ENCODE results near the gene TUBA3D. TPM values are rescaled to one million over a fixed set of nuclear protein-coding genes. Genes with fewer than 3 reads are reported as not detected.
"Not testable (repeated sequence)": the region's sequence is repeated elsewhere in the genome, so short reads cannot be mapped to it uniquely, and the experiment has no call there.

The TUBA3D gene
- total RNA-seq (2014; rRNA removed; shearing (Covaris generic)), result not detected in 2 replicates
- polyA plus RNA-seq (2015; cell fraction: cytosol; rRNA removed), result not detected in 2 replicates
- polyA plus RNA-seq (2015; cell fraction: nucleus; rRNA removed), result not detected in 2 replicates

- in situ Hi-C loops (cut with HindIII; ENCODE audit: low pct_unique_long_range_greater_than_20kb, low sequenced_read_pairs), result no loop called here
- no peak for DNase-seq (ENCODE audit: low read depth, low spot score)
These were observed at the start of gene TUBA3D for GRCh38 chr2:131475831-131476230. Gene TUBA3D (plus strand): TSS chr2:131476119. CDS start chr2:131476200, 81 bp downstream.

GRCh38 chr2:131426727-131427126 lies 49.2 kb upstream of the TUBA3D start:
- in situ Hi-C loops (cut with HindIII; ENCODE audit: low pct_unique_long_range_greater_than_20kb, low sequenced_read_pairs), result no loop called here
- DNase-seq (ENCODE audit: low read depth, low spot score), result no peak

DNA sequence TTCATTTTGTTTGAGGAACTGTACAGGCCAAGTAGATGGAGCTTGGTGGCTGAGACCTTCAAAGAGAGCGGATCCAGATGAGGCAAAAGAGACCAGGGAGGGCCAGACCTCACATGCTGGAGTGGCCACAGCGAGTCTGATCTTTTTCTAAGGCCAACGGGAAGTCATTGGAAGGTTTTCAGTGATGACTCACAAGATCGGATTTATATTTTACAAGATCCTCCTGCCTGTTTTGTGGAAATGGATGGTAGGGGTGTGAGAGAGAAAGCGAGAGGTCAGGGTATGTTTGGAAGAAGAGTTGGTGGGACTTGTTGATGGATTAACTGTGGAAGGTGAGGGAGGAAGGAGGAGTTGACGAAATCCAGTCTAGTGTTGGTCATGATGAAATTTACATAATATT lies 44.6 kb upstream of the TUBA3D start:
- in situ Hi-C loops (cut with HindIII; ENCODE audit: low pct_unique_long_range_greater_than_20kb, low sequenced_read_pairs), result no loop called here
- DNase-seq (ENCODE audit: low read depth, low spot score), result no peak

GRCh38 chr2:131440742-131441468 lies 35.0 kb upstream of the TUBA3D start:
- DNase-seq (ENCODE audit: low read depth, low spot score); in situ Hi-C loops (cut with HindIII; ENCODE audit: low pct_unique_long_range_greater_than_20kb, low sequenced_read_pairs): not testable (repeated sequence)

GRCh38 chr2:131444736-131445514 lies 31.0 kb upstream of the TUBA3D start:
- in situ Hi-C loops (cut with HindIII; ENCODE audit: low pct_unique_long_range_greater_than_20kb, low sequenced_read_pairs); DNase-seq (ENCODE audit: low read depth, low spot score): not testable (repeated sequence)

DNA sequence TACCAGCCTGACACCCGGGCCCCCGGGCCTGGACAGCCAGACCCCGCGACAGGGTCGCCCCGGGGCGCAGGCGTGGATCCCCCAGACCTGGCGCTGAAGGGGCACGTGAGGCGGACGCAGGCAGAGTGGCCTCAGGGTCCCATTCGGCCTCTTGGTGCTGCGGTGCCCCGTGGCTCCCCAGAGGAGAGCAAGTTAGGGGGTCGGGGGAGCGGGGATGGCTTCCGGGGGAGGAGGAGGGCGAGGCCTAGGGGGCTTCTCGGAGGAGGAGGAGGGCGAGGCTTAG lies 30.5 kb upstream of the TUBA3D start:
- DNase-seq (ENCODE audit: low read depth, low spot score); in situ Hi-C loops (cut with HindIII; ENCODE audit: low pct_unique_long_range_greater_than_20kb, low sequenced_read_pairs): not testable (repeated sequence)

- in situ Hi-C loops (cut with HindIII; ENCODE audit: low pct_unique_long_range_greater_than_20kb, low sequenced_read_pairs), result no loop called here
- no peak for DNase-seq (ENCODE audit: low read depth, low spot score)
These were observed 30.0 kb upstream of the TUBA3D start for GRCh38 chr2:131445896-131446295.

DNA sequence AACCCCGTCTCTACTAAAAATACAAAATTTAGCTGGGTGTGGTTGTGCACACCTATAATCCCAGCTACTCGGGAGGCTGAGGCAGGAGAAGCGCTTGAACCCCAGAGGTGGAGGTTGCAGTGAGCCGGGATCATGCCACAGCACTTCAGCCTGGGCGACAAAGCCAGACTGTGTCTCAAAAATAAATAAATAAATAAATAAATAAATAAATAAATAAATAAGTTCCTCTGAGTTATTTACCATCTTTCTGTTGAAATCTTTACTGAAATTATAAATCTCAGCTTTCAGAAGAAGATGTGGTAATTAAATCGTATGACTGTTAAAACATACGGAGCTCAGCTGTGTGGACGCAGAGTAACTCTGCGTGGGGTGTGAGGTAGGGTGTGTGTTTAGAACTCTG lies 27.9 kb upstream of the TUBA3D start:
- DNase-seq (ENCODE audit: low read depth, low spot score); in situ Hi-C loops (cut with HindIII; ENCODE audit: low pct_unique_long_range_greater_than_20kb, low sequenced_read_pairs): not testable (repeated sequence)

- in situ Hi-C loops (cut with HindIII; ENCODE audit: low pct_unique_long_range_greater_than_20kb, low sequenced_read_pairs); DNase-seq (ENCODE audit: low read depth, low spot score): not testable (repeated sequence)
These were observed 24.5 kb upstream of the TUBA3D start for GRCh38 chr2:131451265-131451949.

DNA sequence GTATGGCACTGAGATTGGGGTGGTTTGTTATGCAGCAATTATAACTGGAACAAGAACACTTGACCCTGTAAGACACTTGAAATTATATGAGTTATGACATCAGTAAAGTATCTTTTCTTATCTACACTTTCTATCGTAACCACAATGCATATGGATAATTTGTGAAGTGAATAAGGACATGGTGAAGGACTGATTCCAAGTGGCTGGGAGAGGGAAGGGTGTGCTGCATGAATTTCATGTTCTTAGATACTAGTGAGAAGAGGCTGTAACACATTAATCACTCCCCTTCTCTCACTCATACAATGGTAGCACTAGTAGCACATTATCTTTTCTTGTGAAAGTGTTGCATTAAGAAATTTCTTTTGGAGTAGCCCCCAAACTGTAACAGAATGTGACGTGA lies 21.0 kb upstream of the TUBA3D start:
- in situ Hi-C loops (cut with HindIII; ENCODE audit: low pct_unique_long_range_greater_than_20kb, low sequenced_read_pairs); DNase-seq (ENCODE audit: low read depth, low spot score): not testable (repeated sequence)

DNA sequence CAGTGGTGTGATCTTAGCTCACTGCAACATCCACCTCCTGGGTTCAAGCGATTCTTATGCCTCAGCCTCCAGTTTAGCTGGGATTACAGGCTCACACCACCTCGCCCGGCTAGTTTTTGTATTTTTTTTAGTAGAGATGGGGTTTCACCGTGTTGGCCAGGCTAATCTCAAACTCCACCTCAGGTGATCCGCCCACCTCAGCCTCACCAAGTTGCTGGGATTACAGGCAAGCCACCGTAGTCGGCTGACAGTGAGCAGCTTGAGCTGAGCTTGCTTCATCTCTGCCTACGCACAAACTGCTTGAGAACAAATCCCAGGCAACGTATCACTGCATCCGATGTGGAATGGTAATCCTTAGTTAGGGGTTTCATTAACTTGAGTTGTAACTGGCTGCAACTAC lies 8.2 kb upstream of the TUBA3D start:
- DNase-seq (ENCODE audit: low read depth, low spot score); in situ Hi-C loops (cut with HindIII; ENCODE audit: low pct_unique_long_range_greater_than_20kb, low sequenced_read_pairs): not testable (repeated sequence)

- DNase-seq (ENCODE audit: low read depth, low spot score); in situ Hi-C loops (cut with HindIII; ENCODE audit: low pct_unique_long_range_greater_than_20kb, low sequenced_read_pairs): not testable (repeated sequence)
These were observed 5.0 kb upstream of the TUBA3D start for GRCh38 chr2:131470944-131471343.

- in situ Hi-C loops (cut with HindIII; ENCODE audit: low pct_unique_long_range_greater_than_20kb, low sequenced_read_pairs); DNase-seq (ENCODE audit: low read depth, low spot score): not testable (repeated sequence)
These were observed 4.3 kb upstream of the TUBA3D start for GRCh38 chr2:131471624-131472023.

GRCh38 chr2:131473266-131473665 lies 2.7 kb upstream of the TUBA3D start:
- DNase-seq (ENCODE audit: low read depth, low spot score); in situ Hi-C loops (cut with HindIII; ENCODE audit: low pct_unique_long_range_greater_than_20kb, low sequenced_read_pairs): not testable (repeated sequence)

DNA sequence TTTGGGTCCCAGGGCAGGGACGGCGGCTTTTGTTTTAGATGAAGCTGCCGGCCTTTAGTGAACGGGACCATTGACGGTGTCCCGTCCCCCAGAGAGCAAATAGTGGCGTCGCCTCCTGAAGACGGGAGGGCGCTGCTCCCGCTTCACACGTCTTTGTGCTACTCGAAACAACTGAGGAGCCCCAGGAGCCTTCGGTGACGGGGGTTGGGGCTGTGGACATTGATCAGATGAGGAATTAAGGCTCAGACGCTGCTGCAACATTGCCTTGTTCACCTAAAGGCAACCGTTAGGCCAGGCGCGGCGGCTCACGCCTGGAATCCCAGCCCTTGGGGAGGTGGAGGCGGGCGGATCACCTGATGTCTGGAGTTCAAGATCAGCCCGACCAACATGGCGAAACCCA lies 444 bp downstream of the TUBA3D start:
- DNase-seq (ENCODE audit: low read depth, low spot score); in situ Hi-C loops (cut with HindIII; ENCODE audit: low pct_unique_long_range_greater_than_20kb, low sequenced_read_pairs): not testable (repeated sequence)

GRCh38 chr2:131477227-131477626 lies 1.3 kb downstream of the TUBA3D start:
- DNase-seq (ENCODE audit: low read depth, low spot score); in situ Hi-C loops (cut with HindIII; ENCODE audit: low pct_unique_long_range_greater_than_20kb, low sequenced_read_pairs): not testable (repeated sequence)

- DNase-seq (ENCODE audit: low read depth, low spot score); in situ Hi-C loops (cut with HindIII; ENCODE audit: low pct_unique_long_range_greater_than_20kb, low sequenced_read_pairs): not testable (repeated sequence)
These were observed 2.3 kb downstream of the TUBA3D start for GRCh38 chr2:131478074-131478849.
